AG09309 (cell line): ENCODE data around the gene LATS1.
"Not testable (repeated sequence)": the region's sequence is repeated elsewhere in the genome, so short reads cannot be mapped to it uniquely, and the experiment has no call there.

Experiments used
- DNase-seq: peaks from one replicate; pipeline ENCODE4 v3.0.0-alpha.2; 2010; ENCODE audit warnings: low read depth
- H3K4me3 ChIP-seq: 2 replicates; pipeline ENCODE4 v1.5.1; 2011; ENCODE audit warnings: mild to moderate bottlenecking, low read depth, low read length, moderate library complexity; ENCODE audit not compliant: control insufficient read depth
- TF ChIP-seq, protein P1 (sequence below): IDR thresholded peaks from 2 replicates; pipeline ENCODE4 v1.5.1; 2011; ENCODE audit warnings: mild to moderate bottlenecking, low read depth, low read length, inconsistent platforms; ENCODE audit not compliant: insufficient read depth, control insufficient read depth; ENCODE audit errors: missing control alignments

Gene LATS1

DNA sequence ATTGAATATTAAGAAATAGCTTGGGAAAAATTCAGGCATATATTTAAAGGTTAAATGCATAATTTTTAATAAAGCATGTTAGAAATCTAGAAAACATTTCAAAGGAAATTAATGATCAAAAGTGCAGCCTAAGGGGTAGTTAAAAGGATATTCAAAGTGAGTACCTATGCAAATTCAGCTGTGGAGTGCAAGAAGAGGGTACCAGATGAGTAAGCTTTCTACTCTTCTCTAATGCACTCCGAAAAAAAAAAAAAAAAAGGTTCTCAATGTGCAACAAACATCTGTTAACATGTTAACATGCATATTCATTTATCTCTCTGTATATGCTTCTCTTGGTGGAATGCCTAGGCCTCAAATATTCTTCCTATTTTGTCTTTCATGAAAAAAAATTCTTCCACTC lies 37.4 kb downstream of the LATS1 start:
- TF ChIP-seq, protein P1, sequence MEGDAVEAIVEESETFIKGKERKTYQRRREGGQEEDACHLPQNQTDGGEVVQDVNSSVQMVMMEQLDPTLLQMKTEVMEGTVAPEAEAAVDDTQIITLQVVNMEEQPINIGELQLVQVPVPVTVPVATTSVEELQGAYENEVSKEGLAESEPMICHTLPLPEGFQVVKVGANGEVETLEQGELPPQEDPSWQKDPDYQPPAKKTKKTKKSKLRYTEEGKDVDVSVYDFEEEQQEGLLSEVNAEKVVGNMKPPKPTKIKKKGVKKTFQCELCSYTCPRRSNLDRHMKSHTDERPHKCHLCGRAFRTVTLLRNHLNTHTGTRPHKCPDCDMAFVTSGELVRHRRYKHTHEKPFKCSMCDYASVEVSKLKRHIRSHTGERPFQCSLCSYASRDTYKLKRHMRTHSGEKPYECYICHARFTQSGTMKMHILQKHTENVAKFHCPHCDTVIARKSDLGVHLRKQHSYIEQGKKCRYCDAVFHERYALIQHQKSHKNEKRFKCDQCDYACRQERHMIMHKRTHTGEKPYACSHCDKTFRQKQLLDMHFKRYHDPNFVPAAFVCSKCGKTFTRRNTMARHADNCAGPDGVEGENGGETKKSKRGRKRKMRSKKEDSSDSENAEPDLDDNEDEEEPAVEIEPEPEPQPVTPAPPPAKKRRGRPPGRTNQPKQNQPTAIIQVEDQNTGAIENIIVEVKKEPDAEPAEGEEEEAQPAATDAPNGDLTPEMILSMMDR = no peak
- H3K4me3 ChIP-seq = no peak overlapping the region
- no peak for DNase-seq

DNA sequence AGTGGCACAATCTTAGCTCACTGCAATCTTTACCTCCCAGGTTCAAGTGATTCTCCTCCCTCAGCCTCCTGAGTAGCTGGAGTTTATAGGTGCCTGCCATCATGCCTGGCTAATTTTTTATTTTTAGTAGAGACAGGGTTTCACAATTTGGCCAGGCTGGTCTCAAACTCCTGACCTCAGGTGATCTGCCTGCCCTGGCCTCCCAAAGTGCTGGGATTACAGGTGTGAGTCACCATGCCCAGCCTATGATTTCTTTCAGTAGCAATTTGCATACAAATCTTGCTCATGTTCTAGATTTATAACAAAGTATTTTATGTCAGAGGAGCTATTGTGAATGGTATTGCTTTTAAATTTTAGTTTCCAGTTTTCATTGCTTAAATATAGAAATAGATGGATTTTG lies 45.6 kb downstream of the LATS1 start:
- H3K4me3 ChIP-seq, DNase-seq: not testable (repeated sequence)

DNA sequence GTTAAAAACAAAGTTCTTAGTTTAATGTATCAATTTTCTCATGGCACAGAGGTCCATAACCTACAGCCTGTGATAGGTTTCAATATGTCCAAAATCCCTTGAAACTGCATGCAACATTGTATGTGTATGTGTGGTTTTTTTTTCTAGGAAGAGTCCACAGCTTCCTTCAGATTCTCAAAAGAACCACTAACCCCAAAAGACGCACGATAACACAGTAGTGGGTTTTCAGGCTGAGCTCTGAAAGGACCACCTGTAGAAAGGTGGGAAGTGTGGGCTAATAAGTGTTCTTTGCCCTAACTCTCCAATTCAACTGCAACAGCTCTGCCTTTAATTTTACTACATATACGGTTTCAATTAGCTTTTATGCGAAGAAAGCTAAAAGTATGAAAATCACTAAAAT lies 57.9 kb downstream of the LATS1 start:
- TF ChIP-seq, protein P1 = no peak
- no peak for DNase-seq
- no peak overlapping the region for H3K4me3 ChIP-seq

DNA sequence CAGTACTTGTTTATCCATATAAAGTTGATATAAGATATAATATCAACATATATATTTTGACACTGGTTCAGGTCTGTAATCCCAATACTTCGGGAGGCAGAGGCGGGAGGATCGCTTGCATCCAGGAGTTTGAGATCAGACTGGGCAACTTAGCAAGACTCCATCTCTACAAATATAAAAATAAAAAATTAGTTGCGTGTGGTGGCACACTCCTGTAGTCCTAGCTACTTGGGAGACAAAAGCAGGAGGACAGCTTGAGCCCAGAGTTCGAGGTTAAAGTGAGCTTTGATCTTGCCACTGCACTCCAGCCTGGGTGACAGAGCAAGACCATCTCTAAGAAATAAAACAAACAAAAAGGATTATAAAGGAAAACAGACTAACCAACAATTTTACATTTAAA lies 60.5 kb downstream of the LATS1 start:
- no peak for DNase-seq
- H3K4me3 ChIP-seq = no peak overlapping the region
- TF ChIP-seq, protein P1 = no peak

DNA sequence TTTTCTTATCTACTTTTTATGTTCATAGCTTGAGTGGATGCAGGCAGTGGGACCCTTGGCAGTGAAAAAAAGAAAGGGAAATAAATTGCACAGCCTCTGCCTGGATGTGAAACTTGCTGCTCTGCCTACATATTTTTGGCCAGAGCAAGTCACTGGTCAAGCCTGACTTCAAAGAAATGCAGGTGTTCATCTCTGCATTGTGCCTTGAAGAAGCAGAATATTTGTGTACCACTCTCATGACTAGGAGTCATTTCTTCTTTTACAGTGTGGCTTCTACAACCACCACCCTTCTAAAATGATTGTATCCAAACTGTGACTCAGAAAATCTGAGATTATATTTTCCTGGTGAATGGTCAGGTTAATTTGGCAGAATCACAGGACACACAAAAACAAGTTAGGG lies 66.8 kb downstream of the LATS1 start:
- TF ChIP-seq, protein P1 = no peak

DNA sequence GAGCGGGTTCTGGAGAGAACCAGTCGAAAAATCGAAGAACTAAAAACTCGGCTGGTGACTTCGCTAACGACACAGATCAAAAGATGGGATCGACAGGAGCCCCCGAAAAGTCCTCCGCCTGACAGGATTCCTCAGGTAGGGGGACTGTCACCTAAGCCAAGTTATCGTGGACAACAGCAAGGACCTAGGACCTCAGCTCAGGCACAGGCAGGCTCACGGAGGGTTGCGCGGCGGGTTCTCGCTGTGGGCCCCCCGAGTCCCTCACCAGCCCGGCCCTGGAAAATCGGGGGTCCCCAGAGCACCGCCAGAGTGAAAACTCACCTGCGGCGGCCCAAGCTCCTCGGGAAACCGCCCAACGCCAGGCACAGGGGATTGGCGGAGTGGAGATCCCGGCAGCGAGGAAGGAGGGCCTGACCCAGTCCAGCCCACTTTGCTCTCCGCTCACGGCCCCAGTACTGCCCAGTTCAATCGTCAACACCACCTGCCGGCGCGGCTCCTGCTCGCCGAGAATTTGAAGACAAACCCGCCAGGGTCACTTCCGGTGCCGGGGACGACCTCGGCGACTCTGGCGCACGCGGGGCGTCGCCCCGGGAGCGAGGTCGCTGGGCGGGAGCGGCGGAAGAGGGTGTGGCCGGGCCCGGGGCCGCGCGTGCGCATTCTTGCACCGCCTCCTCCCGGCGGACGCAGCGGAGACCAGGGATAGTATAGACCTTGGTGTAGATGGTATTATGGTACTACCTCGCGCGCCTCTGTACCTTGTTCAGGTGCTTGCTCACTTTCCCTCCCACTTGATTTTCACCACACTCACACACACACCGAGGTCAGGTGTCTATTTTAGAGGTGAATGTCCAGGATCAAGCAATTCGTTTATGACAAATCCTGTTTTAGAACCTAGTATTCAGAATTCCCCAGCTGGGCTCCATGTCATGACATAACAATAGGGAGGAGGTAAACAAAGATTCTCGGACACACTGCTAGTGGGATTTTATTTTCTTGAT lies 69.5 kb downstream of the LATS1 start, which contains the start of gene KATNA1:
KATNA1 (minus strand) TSS at position 567 of the 998 bp plus-strand sequence. CDS start 10,167 bp downstream, outside the sequence.
- no peak for DNase-seq
- TF ChIP-seq, protein P1 = no peak
- peak within 1 kb of the TSS; percentile 99 for H3K4me3 ChIP-seq

More for the DNA sequence above, 66.8 kb downstream of the LATS1 start:
- no peak for DNase-seq
- no peak overlapping the region for H3K4me3 ChIP-seq

DNA sequence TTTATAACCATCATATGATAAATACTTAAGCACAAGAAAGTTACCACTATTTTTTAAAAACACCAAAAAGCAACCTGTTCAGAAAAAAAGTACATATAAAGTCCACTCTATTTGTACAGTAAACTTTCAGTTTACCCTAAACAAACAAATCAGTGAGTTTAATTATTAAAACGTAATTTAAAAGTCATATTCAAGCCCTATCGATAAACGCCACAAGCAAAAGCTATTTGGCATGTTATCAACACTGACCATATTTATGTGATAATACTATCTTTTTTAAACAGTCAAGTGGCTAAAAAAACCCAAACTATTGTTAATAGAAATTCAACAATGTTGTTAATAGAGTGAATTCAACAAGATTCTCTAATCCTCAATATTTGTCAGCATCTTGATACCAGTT lies 71.3 kb downstream of the LATS1 start:
- TF ChIP-seq, protein P1 = no peak
- DNase-seq = no peak
- peak overlapping the region; percentile 99 for H3K4me3 ChIP-seq
